Endothelial cell of umbilical vein (primary cell): ENCODE measurements around the gene TFF3.

Source experiments
- CTCF ChIP-seq, 2 donors: IDR thresholded peaks; 1 replicate in 1 of 2; 2 replicates in 1 of 2; pipeline ENCODE4 v1.5.1; 2011; ENCODE audit warnings: low read length in 2 of 2, mild to moderate bottlenecking in 2 of 2, moderate library complexity in 2 of 2, control low read depth in 1 of 2, inconsistent platforms in 1 of 2, low read depth in 1 of 2; ENCODE audit not compliant: insufficient read depth in 1 of 2; ENCODE audit errors: extremely low read depth in 1 of 2
- EZH2 ChIP-seq: IDR thresholded peaks from 2 replicates; pipeline ENCODE4 v1.6.1; 2012; ENCODE audit warnings: borderline replicate concordance, low read depth, mild to moderate bottlenecking, moderate library complexity, low read length, inconsistent platforms; ENCODE audit not compliant: severe bottlenecking
- FOS ChIP-seq: IDR thresholded peaks from 2 replicates; pipeline ENCODE4 v1.6.1; 2011; ENCODE audit warnings: mild to moderate bottlenecking, low read length, moderate library complexity, borderline replicate concordance; ENCODE audit not compliant: insufficient read depth
- POLR2A ChIP-seq: IDR thresholded peaks from 2 replicates; pipeline ENCODE4 v1.6.1; 2012; ENCODE audit warnings: low read depth, mild to moderate bottlenecking, control low read depth, low read length
- POLR2AphosphoS5 ChIP-seq: IDR thresholded peaks from 2 replicates; pipeline ENCODE4 v1.6.1; 2012; ENCODE audit warnings: low read depth, mild to moderate bottlenecking, control low read depth, low read length, moderate library complexity; ENCODE audit not compliant: insufficient read depth
- TF ChIP-seq, protein P1 (sequence below): IDR thresholded peaks from 2 replicates; pipeline ENCODE4 v1.6.1; 2011; ENCODE audit not compliant: insufficient read depth, insufficient read length

DNA sequence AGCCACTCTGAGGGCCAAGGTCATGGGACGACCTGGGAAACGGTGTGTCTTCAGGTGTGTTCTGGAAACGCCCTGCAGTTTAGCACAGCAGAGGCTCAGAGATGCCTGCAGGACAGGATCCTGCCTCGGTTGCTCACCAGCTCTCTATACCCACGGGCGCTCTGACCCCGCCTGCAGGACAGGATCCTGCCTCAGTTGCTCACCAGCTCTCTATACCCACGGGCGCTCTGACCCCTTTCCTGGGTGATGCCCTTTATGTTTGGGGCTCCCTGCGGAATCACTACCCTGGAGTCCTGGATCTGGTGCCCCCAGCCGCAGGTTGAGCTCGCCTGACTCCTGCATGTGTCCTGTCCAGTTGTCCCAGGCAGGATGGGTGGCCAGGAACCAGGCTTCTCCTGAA, 32.5 kb downstream of the TFF3 start:
- TF ChIP-seq, protein P1, sequence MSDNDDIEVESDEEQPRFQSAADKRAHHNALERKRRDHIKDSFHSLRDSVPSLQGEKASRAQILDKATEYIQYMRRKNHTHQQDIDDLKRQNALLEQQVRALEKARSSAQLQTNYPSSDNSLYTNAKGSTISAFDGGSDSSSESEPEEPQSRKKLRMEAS = no peak
- TF ChIP-seq POLR2A = no peak
- no peak for TF ChIP-seq EZH2
- TF ChIP-seq CTCF (IDR thresholded peaks at IDR 0.05; ENCODE audit: extremely low read depth in 1 of 2, insufficient read depth in 1 of 2, low read depth in 1 of 2, low read length in 2 of 2) = no peak
- TF ChIP-seq FOS = no peak
- TF ChIP-seq POLR2AphosphoS5 = no peak
